Pons (tissue), 1 donor: ENCODE results near the gene PCDHB6.
"Not testable (repeated sequence)": the region's sequence is repeated elsewhere in the genome, so short reads cannot be mapped to it uniquely, and the experiment has no call there.

Source experiments
- DNase-seq: peaks from one replicate; pipeline ENCODE4 v3.0.0-alpha.2; 2016; ENCODE audit warnings: low spot score

Gene PCDHB6

GRCh38 chr5:141149812-141150211, at the start of gene PCDHB6:
Gene PCDHB6, plus strand, starts transcription at chr5:141150057. Its CDS starts 201 bp downstream, at chr5:141150258.
- DNase-seq = no peak

- peak; percentile 7 for DNase-seq
Measured at GRCh38 chr5:141100243-141100805, 49.5 kb upstream of the PCDHB6 start, which contains the start of gene PCDHB3. Gene PCDHB3, plus strand, starts transcription at chr5:141100473. Its CDS starts 177 bp downstream, at chr5:141100650.

- no peak for DNase-seq
Measured at GRCh38 chr5:141101059-141101458, 48.8 kb upstream of the PCDHB6 start.

- not testable (repeated sequence) for DNase-seq
Measured at GRCh38 chr5:141102070-141102469, 47.8 kb upstream of the PCDHB6 start.

GRCh38 chr5:141102471-141102870, 47.4 kb upstream of the PCDHB6 start:
- not testable (repeated sequence) for DNase-seq

GRCh38 chr5:141105350-141105749, 44.5 kb upstream of the PCDHB6 start:
- no peak for DNase-seq

- no peak for DNase-seq
Measured at GRCh38 chr5:141119250-141119649, 30.6 kb upstream of the PCDHB6 start.

- peak; percentile 46 for DNase-seq
Measured at GRCh38 chr5:141121563-141121962, 28.3 kb upstream of the PCDHB6 start, which contains the start of gene PCDHB4. Gene PCDHB4, plus strand, starts transcription at chr5:141121818. Its CDS starts 181 bp downstream, at chr5:141121999.

- no peak for DNase-seq
Measured at GRCh38 chr5:141121985-141122384, 27.9 kb upstream of the PCDHB6 start.

- DNase-seq = not testable (repeated sequence)
Measured at GRCh38 chr5:141123396-141124135, 26.3 kb upstream of the PCDHB6 start.

- DNase-seq = no peak
Measured at GRCh38 chr5:141127305-141127704, 22.6 kb upstream of the PCDHB6 start.

GRCh38 chr5:141135030-141135717, 14.7 kb upstream of the PCDHB6 start, which contains the start of gene PCDHB5:
Gene PCDHB5, plus strand, starts transcription at chr5:141135206. Its CDS starts 229 bp downstream, at chr5:141135435.
- peak; percentile 38 for DNase-seq

- DNase-seq = no peak
Measured at GRCh38 chr5:141135718-141136266, 14.1 kb upstream of the PCDHB6 start.

GRCh38 chr5:141137346-141137745, 12.5 kb upstream of the PCDHB6 start:
- not testable (repeated sequence) for DNase-seq

GRCh38 chr5:141150224-141150992, 551 bp downstream of the PCDHB6 start:
- no peak for DNase-seq

- DNase-seq = no peak
Measured at GRCh38 chr5:141150993-141151325, 1.1 kb downstream of the PCDHB6 start.

GRCh38 chr5:141151632-141152031, 1.8 kb downstream of the PCDHB6 start:
- not testable (repeated sequence) for DNase-seq

GRCh38 chr5:141152096-141152495, 2.2 kb downstream of the PCDHB6 start:
- DNase-seq = not testable (repeated sequence)

- DNase-seq = no peak
Measured at GRCh38 chr5:141155540-141156374, 5.9 kb downstream of the PCDHB6 start.

- DNase-seq = not testable (repeated sequence)
Measured at GRCh38 chr5:141157356-141157755, 7.5 kb downstream of the PCDHB6 start.

- not testable (repeated sequence) for DNase-seq
Measured at GRCh38 chr5:141157901-141158300, 8.0 kb downstream of the PCDHB6 start.
